H1 (cell line): ENCODE results near the gene AQP6. TPM values are rescaled to one million over a fixed set of nuclear protein-coding genes. Genes with fewer than 3 reads are reported as not detected.

Source experiments
- CTCF ChIA-PET: fragments of 300-600 bp; sonication (Branson Sonifier 250); formaldehyde crosslinking; loops from one replicate; lab custom pipeline; 2021; ENCODE audit not compliant: partially characterized antibody; lab: Charles Lee
- POLR2A ChIA-PET: fragments of 300-600 bp; sonication (Branson Sonifier 250); formaldehyde crosslinking; loops from one replicate; lab custom pipeline; 2021; ENCODE audit warnings: inconsistent platforms; ENCODE audit not compliant: partially characterized antibody; lab: Charles Lee
- DNase-seq, 2 experiments: peaks; one replicate each; pipeline versions ENCODE4 v3.0.0 to v3.0.0-alpha.2; 2010 to 2022; ENCODE audit warnings: low spot score in 2 of 2, low read depth in 1 of 2, mixed read lengths in 1 of 2
- FAIRE-seq: peaks from 2 replicates; lab custom pipeline; 2011; peaks lifted over from hg19 to GRCh38; lab: Jason Lieb, UNC
- H2AFZ ChIP-seq: 2 replicates; pipeline ENCODE4 v1.8.1; 2012; ENCODE audit warnings: low read length, inconsistent platforms
- H2AK5ac ChIP-seq: 2 replicates; pipeline ENCODE4 v1.6.1; 2013; ENCODE audit warnings: low read depth, low read length
- H2BK120ac ChIP-seq: replicated peaks from 2 replicates; pipeline ENCODE3; 2013; ENCODE audit warnings: low read depth, low read length, inconsistent platforms
- H2BK12ac ChIP-seq: 2 replicates; pipeline ENCODE4 v1.6.1; 2013; ENCODE audit warnings: low read depth, low read length
- H2BK15ac ChIP-seq: 2 replicates; pipeline ENCODE4 v1.6.1; 2013; ENCODE audit warnings: low read length
- H2BK20ac ChIP-seq: 2 replicates; pipeline ENCODE4 v1.6.1; 2013; ENCODE audit warnings: low read length
- H2BK5ac ChIP-seq: 2 replicates; pipeline ENCODE4 v1.6.1; 2013; ENCODE audit warnings: low read depth, low read length
- H3K14ac ChIP-seq: 2 replicates; pipeline ENCODE4 v1.6.1; 2013; ENCODE audit warnings: inconsistent platforms; ENCODE audit not compliant: insufficient read length
- H3K18ac ChIP-seq: 2 replicates; pipeline ENCODE4 v1.6.1; 2013; ENCODE audit warnings: low read length; ENCODE audit errors: extremely low read depth
- H3K23ac ChIP-seq: 2 replicates; pipeline ENCODE4 v1.6.1; 2013; ENCODE audit warnings: inconsistent platforms; ENCODE audit not compliant: insufficient read length
- H3K23me2 ChIP-seq: 2 replicates; pipeline ENCODE4 v1.6.1; 2013; ENCODE audit warnings: low read depth, low read length
- H3K27ac ChIP-seq: 2 replicates; pipeline ENCODE4 v1.6.1; 2011; ENCODE audit warnings: low read depth, low read length, inconsistent platforms
- H3K27me3 ChIP-seq, 4 experiments: replicated peaks in 1 of 4; 1 replicate in 1 of 4; 2 replicates in 3 of 4; pipeline versions ENCODE4 v1.6.1 to v1.8.1; 2011 to 2013; ENCODE audit warnings: low read length in 3 of 4, mild to moderate bottlenecking in 3 of 4, inconsistent platforms in 2 of 4, mixed read lengths in 2 of 4, moderate library complexity in 1 of 4; ENCODE audit not compliant: control insufficient read depth in 3 of 4, insufficient read depth in 3 of 4; ENCODE audit errors: extremely low read depth in 1 of 4
- H3K36me3 ChIP-seq, 4 experiments: 2 replicates each; pipeline versions ENCODE4 v1.6.1 to v1.8.1; 2011 to 2013; ENCODE audit warnings: mild to moderate bottlenecking in 4 of 4, low read length in 3 of 4, moderate library complexity in 2 of 4, control low read depth in 1 of 4, inconsistent platforms in 1 of 4; ENCODE audit not compliant: insufficient read depth in 4 of 4, control insufficient read depth in 2 of 4
- H3K4ac ChIP-seq: replicated peaks from 2 replicates; pipeline ENCODE3; 2013; ENCODE audit warnings: low read length, low read depth, mixed read lengths, inconsistent platforms; ENCODE audit not compliant: insufficient read length
- H3K4me1 ChIP-seq, 4 experiments: replicated peaks in 1 of 4; 1 replicate in 1 of 4; 2 replicates in 3 of 4; pipeline versions ENCODE4 v1.6.1 to v1.8.1; 2011 to 2013; ENCODE audit warnings: low read length in 3 of 4, inconsistent platforms in 2 of 4, mixed read lengths in 1 of 4; ENCODE audit not compliant: insufficient read depth in 4 of 4, control insufficient read depth in 3 of 4
- H3K4me2 ChIP-seq, 2 experiments: 2 replicates each; pipeline versions ENCODE4 v1.6.1 to v1.8.1; 2011 to 2013; ENCODE audit warnings: low read depth in 2 of 2, low read length in 2 of 2, control low read depth in 1 of 2, inconsistent platforms in 1 of 2, mild to moderate bottlenecking in 1 of 2; ENCODE audit not compliant: insufficient read depth in 1 of 2
- H3K4me3 ChIP-seq, 4 experiments: fragments of 200-600, 300-600 bp in 1 of 4; sonication (generic), shearing (Covaris generic), sonication (Bioruptor Twin) in 1 of 4; 2 replicates each; pipeline versions ENCODE4 v1.5.1 to v1.8.1; 2011 to 2016; ENCODE audit warnings: low read length in 4 of 4, low read depth in 3 of 4, control low read depth in 2 of 4, inconsistent platforms in 2 of 4, mild to moderate bottlenecking in 2 of 4, mixed read lengths in 1 of 4, moderate library complexity in 1 of 4; ENCODE audit not compliant: insufficient read depth in 2 of 4; ENCODE audit errors: extremely low read depth in 1 of 4
- H3K56ac ChIP-seq: replicated peaks from 2 replicates; pipeline ENCODE3; 2013; ENCODE audit warnings: low read depth, mild to moderate bottlenecking, mixed read lengths, low read length, inconsistent platforms; ENCODE audit not compliant: insufficient read length
- H3K79me1 ChIP-seq: 2 replicates; pipeline ENCODE4 v1.6.1; 2013; ENCODE audit warnings: low read depth, low read length, control low read depth
- H3K79me2 ChIP-seq, 2 experiments: 2 replicates each; pipeline versions ENCODE4 v1.6.1 to v1.8.1; 2012 to 2013; ENCODE audit warnings: low read length in 2 of 2, mild to moderate bottlenecking in 2 of 2, inconsistent platforms in 1 of 2; ENCODE audit not compliant: insufficient read depth in 2 of 2, control insufficient read depth in 1 of 2
- H3K9ac ChIP-seq, 4 experiments: replicated peaks in 1 of 4; 1 replicate in 1 of 4; 2 replicates in 3 of 4; pipeline versions ENCODE4 v1.6.1 to v1.8.1; 2011 to 2013; ENCODE audit warnings: low read depth in 3 of 4, low read length in 3 of 4, control low read depth in 2 of 4, mild to moderate bottlenecking in 2 of 4, moderate library complexity in 2 of 4, inconsistent platforms in 1 of 4; ENCODE audit errors: extremely low read depth in 1 of 4
- H3K9me3 ChIP-seq, 2 experiments: 2 replicates each; pipeline versions ENCODE4 v1.6.1 to v1.8.1; 2012 to 2013; ENCODE audit warnings: mild to moderate bottlenecking in 2 of 2, moderate library complexity in 2 of 2, control low read depth in 1 of 2, inconsistent platforms in 1 of 2, low read depth in 1 of 2, low read length in 1 of 2, mixed read lengths in 1 of 2; ENCODE audit not compliant: insufficient read depth in 2 of 2
- H4K20me1 ChIP-seq, 2 experiments: replicated peaks in 1 of 2; 2 replicates each; pipeline versions ENCODE3 to v1.8.1; 2011 to 2013; ENCODE audit warnings: inconsistent platforms in 2 of 2, low read length in 2 of 2, mild to moderate bottlenecking in 1 of 2; ENCODE audit not compliant: insufficient read depth in 2 of 2, control insufficient read depth in 1 of 2
- H4K5ac ChIP-seq: 2 replicates; pipeline ENCODE4 v1.6.1; 2013; ENCODE audit warnings: low read length, low read depth, mixed read lengths, inconsistent platforms; ENCODE audit not compliant: insufficient read length
- H4K8ac ChIP-seq: 2 replicates; pipeline ENCODE4 v1.8.0; 2013; ENCODE audit warnings: mild to moderate bottlenecking, moderate library complexity, low read length, inconsistent platforms; ENCODE audit not compliant: insufficient read depth; ENCODE audit errors: extremely low read depth
- H4K91ac ChIP-seq: replicated peaks from 2 replicates; pipeline ENCODE3; 2013; ENCODE audit warnings: low read length, mixed read lengths, inconsistent platforms; ENCODE audit not compliant: insufficient read length
- BACH1 ChIP-seq: IDR thresholded peaks from 2 replicates; pipeline ENCODE4 v1.6.1; 2012; ENCODE audit warnings: low read length, improper control_type of control experiment
- JUN ChIP-seq: IDR thresholded peaks from 2 replicates; pipeline ENCODE4 v1.6.1; 2011; ENCODE audit warnings: low read depth, mild to moderate bottlenecking, improper control_type of control experiment, low read length
- TAF7 ChIP-seq: optimal IDR thresholded peaks from 2 replicates; pipeline ENCODE3; 2011; ENCODE audit warnings: low read depth, mild to moderate bottlenecking, inconsistent platforms, low read length, moderate library complexity, borderline replicate concordance
- TBP ChIP-seq: IDR thresholded peaks from 2 replicates; pipeline ENCODE4 v1.6.1; 2011; ENCODE audit warnings: low read depth, low read length, improper control_type of control experiment
- WGBS, 2 experiments: shearing (Covaris generic) in 1 of 2; methylation state at CpG; one replicate each; pipeline versions ENCODE4 v1.1.6 to v1.1.7; 2013 to 2015; ENCODE audit warnings: low lambda C conversion rate in 2 of 2, mixed read lengths in 2 of 2, inconsistent platforms in 1 of 2, low coverage in 1 of 2, missing lambda C conversion rate in 1 of 2; ENCODE audit not compliant: insufficient replicate concordance in 2 of 2, insufficient coverage in 1 of 2, insufficient read length in 1 of 2; ENCODE audit errors: extremely low coverage in 1 of 2, missing lambda C conversion rate in 1 of 2; 5-methylcytosine and 5-hydroxymethylcytosine counted together
- polyA plus RNA-seq, 7 experiments: library from polyadenylated mRNA; depleted of rRNA in 3 of 7; stranded (reverse) in 5 of 7; unstranded in 2 of 7; fragments of >200 nt in 5 of 7; fragments of 200-250 nt in 2 of 7; gene quantifications; 1 replicate in 5 of 7; 2 replicates in 1 of 7; 4 replicates in 1 of 7; pipeline versions ENCODE4 v1.2.1 to v1.2.3, GENCODE V29; 2011 to 2013; ENCODE audit warnings: missing spikeins in 2 of 7, mixed read lengths in 2 of 7
- total RNA-seq: library from RNA; stranded (reverse); fragmentation: NEBNext Ultra II Directional; extraction: Animal tissue kit (Norgen Biotek cat#: 25700); gene quantifications from 2 replicates; pipeline ENCODE4 v1.2.1, GENCODE V29; 2021

Gene AQP6
- total and polyA plus RNA-seq, 2 of the 8 experiments (the other 6 are each of a cell fraction or from before 2014, with no cell fraction given): 0.03 to 0.17 TPM

DNA sequence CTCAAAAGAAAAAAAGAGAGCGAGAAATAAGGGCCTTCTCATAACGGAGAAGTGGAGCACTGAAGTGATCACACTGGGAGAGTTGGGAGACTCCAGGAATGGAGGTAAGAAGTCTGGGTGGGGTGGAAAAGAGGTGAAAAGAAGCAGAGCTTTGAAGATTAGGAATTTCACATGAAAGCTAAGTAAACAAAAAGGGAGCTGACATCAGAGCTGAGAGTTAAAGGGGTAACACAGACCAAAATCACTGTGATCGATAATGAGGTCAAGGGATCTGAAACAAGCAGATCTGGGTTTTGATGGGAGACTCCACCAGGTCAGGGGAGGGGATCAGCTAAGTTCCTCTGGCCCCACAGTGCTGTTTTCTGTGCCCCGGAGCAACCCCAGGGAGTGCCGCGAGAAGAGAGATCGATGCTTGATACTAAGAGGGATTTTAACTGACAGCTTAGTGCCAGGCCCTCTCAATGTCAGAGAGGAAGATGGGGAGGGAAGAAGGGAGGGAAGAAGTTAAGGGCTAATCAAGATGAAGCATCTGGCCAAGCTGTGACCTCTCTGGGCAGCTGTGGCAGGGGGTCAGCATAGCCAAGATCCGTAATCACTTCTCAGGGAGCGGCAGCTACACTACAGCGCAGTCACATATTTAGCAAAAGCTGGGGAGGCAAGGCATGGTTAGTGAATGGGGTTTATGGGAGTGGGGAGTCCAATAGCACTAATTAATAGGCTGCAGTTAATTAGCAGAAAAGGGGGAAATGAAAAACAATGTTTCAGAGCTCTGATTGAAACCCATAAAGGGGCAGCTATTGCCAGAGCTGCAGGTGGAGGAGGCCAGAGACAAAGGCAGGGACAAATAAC lies 8.0 kb downstream of the AQP6 start:
- Histone ChIP-seq H2BK12ac (no peak overlapping the region), H4K8ac (no peak overlapping the region), H2BK15ac (no peak overlapping the region), H4K91ac (no peak overlapping the region), H3K79me1 (no peaks in the 10 kb centered on the region), H3K27ac (no peak overlapping the region), H2BK5ac (no peak overlapping the region), H3K9ac (no peak overlapping the region), H3K4ac (no peak overlapping the region), H3K36me3 (no peaks in the 10 kb centered on the region), H3K23ac (no peak overlapping the region), H4K20me1 (peaks cover 0 to 2% of the 10 kb centered on the region in 2 experiments), H3K4me2 (no peak overlapping the region), H3K4me1 (peaks cover 2 to 12% (median 6%) of the 10 kb centered on the region in 4 experiments), H3K14ac (no peak overlapping the region), H3K56ac (no peak overlapping the region), H2AK5ac (no peak overlapping the region), H2BK20ac (no peak overlapping the region), H3K23me2 (no peaks in the 10 kb centered on the region), H3K18ac (no peak overlapping the region), H2BK120ac (no peak overlapping the region), H3K79me2 (no peaks in the 10 kb centered on the region), H4K5ac (no peak overlapping the region), H3K9me3 (no peaks in the 10 kb centered on the region), H2AFZ (no peak overlapping the region), H3K27me3 (no peaks in the 10 kb centered on the region), H3K4me3 (no peak overlapping the region)
- FAIRE-seq (no peak), DNase-seq (no peak)
- WGBS, 2 experiments: 95% methylated on average over 10 of the region's 10 CpGs; no CpG with 5 or more reads in 1 of the 2 experiments
- CTCF ChIA-PET: interaction anchor here (0.6 to 23.0 kb wide), 19 partner anchors 9 to 461 kb away, joined by 3 to 420 read pairs (median 5); partner anchors contain the start of genes AQP5, AQP6 and ASIC1
- POLR2A ChIA-PET: interaction anchor here (1.0 to 1.7 kb wide), 3 partner anchors 21 to 215 kb away, joined by 3 to 6 read pairs (median 3); no protein-coding TSS in a partner anchor
- TF ChIP-seq TBP (no peak), BACH1 (no peak), JUN (no peak), TAF7 (no peak)
